Parathyroid adenoma (tissue), 2 donors: ENCODE results near the gene HSD17B11.
"Not testable (repeated sequence)": the region's sequence is repeated elsewhere in the genome, so short reads cannot be mapped to it uniquely, and the experiment has no call there.

Experiments
- H2AFZ ChIP-seq: fragments of 300-600 bp; sonication (generic); one replicate; pipeline ENCODE4 v1.7.0; 2017; ENCODE audit warnings: antibody characterized with exemption, mild to moderate bottlenecking
- H3K27ac ChIP-seq: fragments of 300-600 bp; sonication (generic); one replicate; pipeline ENCODE4 v1.7.0; 2017
- H3K27me3 ChIP-seq: fragments of 300-600 bp; sonication (generic); one replicate; pipeline ENCODE4 v1.7.0; 2017; ENCODE audit warnings: low read length; ENCODE audit not compliant: control insufficient read depth, insufficient read depth
- H3K36me3 ChIP-seq: fragments of 300-600 bp; sonication (generic); one replicate; pipeline ENCODE4 v1.7.0; 2017; ENCODE audit warnings: low read length; ENCODE audit not compliant: control insufficient read depth, insufficient read depth
- H3K4me1 ChIP-seq: fragments of 300-600 bp; sonication (generic); one replicate; pipeline ENCODE4 v1.7.0; 2017; ENCODE audit warnings: control low read depth
- H3K4me2 ChIP-seq: fragments of 300-600 bp; sonication (generic); one replicate; pipeline ENCODE4 v1.7.0; 2017; ENCODE audit warnings: low read length
- H3K4me3 ChIP-seq: fragments of 300-600 bp; sonication (generic); one replicate; pipeline ENCODE4 v1.7.0; 2017; ENCODE audit warnings: low read depth, low read length
- H3K79me2 ChIP-seq: fragments of 300-600 bp; sonication (generic); one replicate; pipeline ENCODE4 v1.7.0; 2017; ENCODE audit warnings: control low read depth
- H3K9ac ChIP-seq: fragments of 300-600 bp; sonication (generic); one replicate; pipeline ENCODE4 v1.7.0; 2017; ENCODE audit warnings: mild to moderate bottlenecking
- H3K9me3 ChIP-seq: fragments of 300-600 bp; sonication (generic); one replicate; pipeline ENCODE4 v1.7.0; 2017; ENCODE audit warnings: low read length; ENCODE audit not compliant: control insufficient read depth
- CTCF ChIP-seq: fragments of 300-600 bp; sonication (generic); IDR thresholded peaks from one replicate; pipeline ENCODE4 v1.7.0; 2017; ENCODE audit warnings: antibody characterized with exemption, mild to moderate bottlenecking
- donor health status: primary hyperparathyroidism.

HSD17B11 gene

GRCh38 chr4:87353592-87353991 lies 37.4 kb downstream of the HSD17B11 start:
- Histone ChIP-seq H3K4me1 (no peaks in the 10 kb centered on the region), H3K9me3 (no peaks in the 10 kb centered on the region), H3K9ac (no peak overlapping the region), H3K79me2 (no peaks in the 10 kb centered on the region), H3K27ac (peak overlapping the region; percentile 19), H3K4me2 (no peak overlapping the region), H2AFZ (no peak overlapping the region), H3K36me3 (no peaks in the 10 kb centered on the region), H3K4me3 (no peak overlapping the region), H3K27me3 (no peaks in the 10 kb centered on the region)
- TF ChIP-seq CTCF: no peak

GRCh38 chr4:87345139-87345538 lies 45.8 kb downstream of the HSD17B11 start:
- Histone ChIP-seq H3K4me2 (no peak overlapping the region), H3K27ac (no peak overlapping the region), H3K4me1 (no peaks in the 10 kb centered on the region), H3K9me3 (no peaks in the 10 kb centered on the region), H3K79me2 (no peaks in the 10 kb centered on the region), H3K4me3 (no peak overlapping the region), H3K9ac (no peak overlapping the region), H2AFZ (no peak overlapping the region), H3K36me3 (peaks cover 6% of the 10 kb centered on the region), H3K27me3 (no peaks in the 10 kb centered on the region)
- TF ChIP-seq CTCF: no peak

GRCh38 chr4:87342872-87343271 lies 48.1 kb downstream of the HSD17B11 start:
- Histone ChIP-seq H3K4me3 (no peak overlapping the region), H3K27ac (no peak overlapping the region), H3K27me3 (no peaks in the 10 kb centered on the region), H3K9ac (no peak overlapping the region), H3K79me2 (no peaks in the 10 kb centered on the region), H3K4me2 (no peak overlapping the region), H3K36me3 (peaks cover 6% of the 10 kb centered on the region), H2AFZ (no peak overlapping the region), H3K9me3 (no peaks in the 10 kb centered on the region), H3K4me1 (no peaks in the 10 kb centered on the region)
- no peak for TF ChIP-seq CTCF

- not testable (repeated sequence) for H3K4me2 ChIP-seq, H3K36me3 ChIP-seq, H3K79me2 ChIP-seq, H3K9ac ChIP-seq, H3K4me1 ChIP-seq, H3K4me3 ChIP-seq, H3K27me3 ChIP-seq, H2AFZ ChIP-seq, H3K9me3 ChIP-seq, H3K27ac ChIP-seq
These were observed 48.9 kb downstream of the HSD17B11 start for GRCh38 chr4:87341954-87342635.

- Histone ChIP-seq H3K79me2 (no peaks in the 10 kb centered on the region), H3K9me3 (no peaks in the 10 kb centered on the region), H3K4me2 (no peak overlapping the region), H3K9ac (no peak overlapping the region), H3K27ac (no peak overlapping the region), H3K27me3 (no peaks in the 10 kb centered on the region), H2AFZ (no peak overlapping the region), H3K4me1 (no peaks in the 10 kb centered on the region), H3K36me3 (no peaks in the 10 kb centered on the region), H3K4me3 (no peak overlapping the region)
- TF ChIP-seq CTCF: no peak
These were observed 51.5 kb downstream of the HSD17B11 start for GRCh38 chr4:87339440-87339839.
